Measurements from ENCODE around the gene FBXO21.

Gene FBXO21

GRCh38 chr12:117168976-117169375 lies 21.3 kb downstream of the FBXO21 start:
- H3K36me3 ChIP-seq = peaks cover 85% of the 10 kb centered on the region
- no peak for DNase-seq
- no peaks in the 10 kb centered on the region for H3K9me3 ChIP-seq
- H3K27me3 ChIP-seq = no peaks in the 10 kb centered on the region
- no peak for TF ChIP-seq CTCF (IDR thresholded peaks at IDR 0.05; ENCODE audit: low read depth, low read length)
- H3K4me3 ChIP-seq (ENCODE audit: low read depth, low read length) = no peak overlapping the region
- no peaks in the 10 kb centered on the region for H3K4me1 ChIP-seq

GRCh38 chr12:117167769-117168168 lies 22.5 kb downstream of the FBXO21 start:
- no peak for TF ChIP-seq CTCF (IDR thresholded peaks at IDR 0.05; ENCODE audit: low read depth, low read length)
- H3K27me3 ChIP-seq = no peaks in the 10 kb centered on the region

GRCh38 chr12:117166107-117166506 lies 24.2 kb downstream of the FBXO21 start:
- Histone ChIP-seq H3K36me3 (peaks cover 86% of the 10 kb centered on the region), H3K4me1 (no peaks in the 10 kb centered on the region), H3K27me3 (no peaks in the 10 kb centered on the region), H3K4me3 (ENCODE audit: low read depth, low read length) (no peak overlapping the region), H3K9me3 (no peaks in the 10 kb centered on the region)
- TF ChIP-seq CTCF (IDR thresholded peaks at IDR 0.05; ENCODE audit: low read depth, low read length) = no peak
- no peak for DNase-seq

More at GRCh38 chr12:117167769-117168168, 22.5 kb downstream of the FBXO21 start:
- no peak for DNase-seq
- H3K4me1 ChIP-seq = no peaks in the 10 kb centered on the region
- H3K9me3 ChIP-seq = no peaks in the 10 kb centered on the region
- peaks cover 84% of the 10 kb centered on the region for H3K36me3 ChIP-seq
- H3K4me3 ChIP-seq (ENCODE audit: low read depth, low read length) = no peak overlapping the region

- Histone ChIP-seq H3K4me3 (ENCODE audit: low read depth, low read length) (no peak overlapping the region), H3K4me1 (no peaks in the 10 kb centered on the region), H3K9me3 (no peaks in the 10 kb centered on the region), H3K27me3 (no peaks in the 10 kb centered on the region), H3K36me3 (peaks cover 87% of the 10 kb centered on the region)
- no peak for DNase-seq
- TF ChIP-seq CTCF (IDR thresholded peaks at IDR 0.05; ENCODE audit: low read depth, low read length) = no peak
Observed at GRCh38 chr12:117165342-117165741, 24.9 kb downstream of the FBXO21 start.

DNA sequence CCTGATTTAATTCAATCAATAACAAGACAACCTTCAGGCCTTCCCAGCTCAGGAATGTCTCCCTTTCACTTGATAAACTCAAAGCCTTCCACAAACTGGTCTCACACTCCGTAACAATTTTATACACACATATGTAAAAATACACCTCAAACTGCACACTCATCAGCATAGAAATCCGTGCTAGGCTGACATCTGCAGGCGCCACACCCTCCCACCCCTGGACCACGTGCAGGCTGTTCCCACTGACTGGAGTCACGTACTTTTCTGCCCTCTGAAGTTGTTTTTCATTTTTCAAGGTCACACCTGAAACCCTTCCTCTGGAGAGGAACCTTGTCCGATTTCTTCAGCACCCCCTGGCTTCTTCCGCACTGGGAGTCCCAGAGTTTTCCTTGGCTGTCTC lies 27.6 kb downstream of the FBXO21 start:
- Histone ChIP-seq H3K4me3 (ENCODE audit: low read depth, low read length) (no peak overlapping the region), H3K36me3 (peaks cover 88% of the 10 kb centered on the region)
- DNase-seq = no peak

DNA sequence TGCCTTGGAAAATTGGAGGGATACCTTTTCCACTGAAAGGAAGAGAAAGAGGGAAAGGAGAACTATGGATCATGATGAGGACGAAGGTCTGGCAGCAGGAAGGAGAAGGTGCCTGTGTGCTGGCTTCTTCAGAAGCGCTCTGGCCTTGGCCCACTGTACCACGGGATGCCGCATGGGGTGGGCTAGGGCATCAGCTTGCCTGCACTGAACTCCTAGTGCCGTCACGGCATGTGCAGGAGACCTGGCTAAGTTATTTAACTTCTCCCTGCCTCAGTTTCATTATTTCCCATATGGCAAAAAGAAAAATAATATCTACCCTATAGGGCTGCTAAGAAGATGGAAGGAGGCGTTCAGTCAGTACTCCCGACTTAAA lies 28.1 kb downstream of the FBXO21 start:
- no peaks in the 10 kb centered on the region for H3K4me1 ChIP-seq
- no peak overlapping the region for H3K4me3 ChIP-seq (ENCODE audit: low read depth, low read length)
- no peak for DNase-seq
- no peaks in the 10 kb centered on the region for H3K9me3 ChIP-seq
- no peaks in the 10 kb centered on the region for H3K27me3 ChIP-seq
- H3K36me3 ChIP-seq = peaks cover 91% of the 10 kb centered on the region
- TF ChIP-seq CTCF (IDR thresholded peaks at IDR 0.05; ENCODE audit: low read depth, low read length) = no peak

More for the DNA sequence above, 27.6 kb downstream of the FBXO21 start:
- no peaks in the 10 kb centered on the region for H3K9me3 ChIP-seq
- TF ChIP-seq CTCF (IDR thresholded peaks at IDR 0.05; ENCODE audit: low read depth, low read length) = no peak
- no peaks in the 10 kb centered on the region for H3K4me1 ChIP-seq
- no peaks in the 10 kb centered on the region for H3K27me3 ChIP-seq
